ENCODE results near the gene NECTIN2.

GRCh38 chr19:44809577-44810233 lies 36.4 kb upstream of the NECTIN2 start:
- TF ChIP-seq POLR2A (IDR thresholded peaks at IDR 0.05): no peak
- no peak for TF ChIP-seq CTCF (IDR thresholded peaks at IDR 0.05 in 8 of 11, conservative IDR thresholded peaks at IDR 0.05 in 3 of 11)

All from spleen (tissue), 7 donors.